SHP77 treated with DMSO at 0.1 percent for 48 hours (cell line): ENCODE measurements around the gene ADAM17.

Experiments used
- DNase-seq: peaks from one replicate; lab custom pipeline; 2025; lab: John Stamatoyannopoulos, UW

ADAM17 gene

GRCh38 chr2:9471206-9471605 is 84.4 kb downstream of the ADAM17 start:
- DNase-seq: no peak

GRCh38 chr2:9467687-9468086 is 87.9 kb downstream of the ADAM17 start:
- no peak for DNase-seq

GRCh38 chr2:9466147-9466683 is 89.4 kb downstream of the ADAM17 start:
- DNase-seq: no peak

GRCh38 chr2:9465170-9465569 is 90.5 kb downstream of the ADAM17 start:
- no peak for DNase-seq

- no peak for DNase-seq
Measured at GRCh38 chr2:9463698-9464034, 92.0 kb downstream of the ADAM17 start.

GRCh38 chr2:9462886-9463697 is 92.5 kb downstream of the ADAM17 start:
- peak; percentile 46 for DNase-seq

- DNase-seq: no peak
Measured at GRCh38 chr2:9462313-9462712, 93.3 kb downstream of the ADAM17 start.

GRCh38 chr2:9461079-9461478 is 94.6 kb downstream of the ADAM17 start:
- DNase-seq: no peak

GRCh38 chr2:9460441-9461017 is 95.1 kb downstream of the ADAM17 start:
- no peak for DNase-seq

- no peak for DNase-seq
Measured at GRCh38 chr2:9451231-9451630, 104.4 kb downstream of the ADAM17 start.

- no peak for DNase-seq
Measured at GRCh38 chr2:9445089-9445488, 110.5 kb downstream of the ADAM17 start.

GRCh38 chr2:9443526-9443925 is 112.1 kb downstream of the ADAM17 start:
- DNase-seq: no peak

GRCh38 chr2:9441556-9441955 is 114.1 kb downstream of the ADAM17 start:
- no peak for DNase-seq

GRCh38 chr2:9440058-9440727 is 115.4 kb downstream of the ADAM17 start:
- DNase-seq: no peak

- no peak for DNase-seq
Measured at GRCh38 chr2:9439536-9439935, 116.1 kb downstream of the ADAM17 start.
